Activated CD8-positive, alpha-beta memory T cell treated with anti-CD3 and anti-CD28 coated beads for 48 hours (primary cell): ENCODE data around the gene KCNC2.
"Not testable (repeated sequence)": the region's sequence is repeated elsewhere in the genome, so short reads cannot be mapped to it uniquely, and the experiment has no call there.

Source experiments
- DNase-seq, 3 experiments: peaks; one replicate each; pipeline ENCODE4 v3.0.0-alpha.2; 2020; ENCODE audit warnings: low read depth in 2 of 3, low spot score in 2 of 3

KCNC2 gene

GRCh38 chr12:75209812-75210138, at the start of gene KCNC2:
KCNC2 (minus strand) TSS chr12:75209839.
- no peak for DNase-seq

GRCh38 chr12:75259143-75259542, 49.5 kb upstream of the KCNC2 start:
- no peak for DNase-seq

- DNase-seq: no peak
Measured at GRCh38 chr12:75257510-75257909, 47.9 kb upstream of the KCNC2 start.

GRCh38 chr12:75245108-75245507, 35.5 kb upstream of the KCNC2 start:
- DNase-seq: no peak

GRCh38 chr12:75239987-75240386, 30.3 kb upstream of the KCNC2 start:
- no peak for DNase-seq

GRCh38 chr12:75236206-75236605, 26.6 kb upstream of the KCNC2 start:
- DNase-seq: no peak

- DNase-seq: no peak
Measured at GRCh38 chr12:75227132-75227531, 17.5 kb upstream of the KCNC2 start.

- no peak for DNase-seq
Measured at GRCh38 chr12:75212072-75212471, 2.4 kb upstream of the KCNC2 start.

GRCh38 chr12:75208856-75209811, 505 bp downstream of the KCNC2 start:
- DNase-seq: peak in 1 of 3 experiments; percentile 2

- no peak for DNase-seq
Measured at GRCh38 chr12:75207338-75208083, 2.1 kb downstream of the KCNC2 start.

GRCh38 chr12:75205558-75205957, 4.1 kb downstream of the KCNC2 start:
- no peak for DNase-seq

GRCh38 chr12:75196865-75197264, 12.8 kb downstream of the KCNC2 start:
- DNase-seq: no peak

GRCh38 chr12:75196408-75196807, 13.2 kb downstream of the KCNC2 start:
- DNase-seq: no peak

- DNase-seq: no peak
Measured at GRCh38 chr12:75194250-75194649, 15.4 kb downstream of the KCNC2 start.

GRCh38 chr12:75192196-75192595, 17.4 kb downstream of the KCNC2 start:
- DNase-seq: no peak

- DNase-seq: no peak
Measured at GRCh38 chr12:75190846-75191245, 18.8 kb downstream of the KCNC2 start.

GRCh38 chr12:75185881-75186280, 23.8 kb downstream of the KCNC2 start:
- DNase-seq: not testable (repeated sequence)

- DNase-seq: no peak
Measured at GRCh38 chr12:75184516-75184915, 25.1 kb downstream of the KCNC2 start.

GRCh38 chr12:75183967-75184366, 25.7 kb downstream of the KCNC2 start:
- no peak for DNase-seq

- no peak for DNase-seq
Measured at GRCh38 chr12:75177997-75178396, 31.6 kb downstream of the KCNC2 start.

- DNase-seq: no peak
Measured at GRCh38 chr12:75172611-75173010, 37.0 kb downstream of the KCNC2 start.

- DNase-seq: no peak
Measured at GRCh38 chr12:75170640-75171185, 38.9 kb downstream of the KCNC2 start.
